Duodenal mucosa (tissue), 2 donors: ENCODE results near the gene NELFCD.

Experiments
- H3K27ac ChIP-seq: one replicate; pipeline ENCODE4 v1.7.0; 2013; ENCODE audit warnings: low read depth, low read length
- H3K27me3 ChIP-seq, 2 donors: one replicate each; pipeline ENCODE4 v1.7.0; 2013; ENCODE audit warnings: low read length in 2 of 2, control low read depth in 1 of 2; ENCODE audit not compliant: insufficient read depth in 2 of 2, control insufficient read depth in 1 of 2
- H3K36me3 ChIP-seq, 2 donors: one replicate each; pipeline ENCODE4 v1.7.0; 2013; ENCODE audit warnings: low read length in 2 of 2, control low read depth in 1 of 2; ENCODE audit not compliant: insufficient read depth in 2 of 2, control insufficient read depth in 1 of 2
- H3K4me1 ChIP-seq, 2 donors: one replicate each; pipeline ENCODE4 v1.7.0; 2013; ENCODE audit warnings: low read length in 2 of 2, control low read depth in 1 of 2; ENCODE audit not compliant: insufficient read depth in 2 of 2, control insufficient read depth in 1 of 2
- H3K4me3 ChIP-seq, 2 donors: one replicate each; pipeline ENCODE4 v1.7.0; 2013; ENCODE audit warnings: low read length in 2 of 2, low read depth in 1 of 2
- H3K9ac ChIP-seq, 2 donors: one replicate each; pipeline ENCODE4 v1.7.0; 2013; ENCODE audit warnings: low read length in 2 of 2, low read depth in 1 of 2
- H3K9me3 ChIP-seq, 2 donors: one replicate each; pipeline ENCODE4 v1.7.0; 2013; ENCODE audit warnings: low read length in 2 of 2, control low read depth in 1 of 2; ENCODE audit not compliant: control insufficient read depth in 1 of 2

Gene NELFCD

GRCh38 chr20:59015411-59015810 lies 34.4 kb downstream of the NELFCD start:
- Histone ChIP-seq H3K27ac (no peak overlapping the region), H3K27me3 (no peaks in the 10 kb centered on the region), H3K4me3 (no peak overlapping the region), H3K9me3 (no peaks in the 10 kb centered on the region), H3K9ac (no peak overlapping the region), H3K4me1 (peaks cover 8 to 14% of the 10 kb centered on the region in 2 donors), H3K36me3 (no peaks in the 10 kb centered on the region)

DNA sequence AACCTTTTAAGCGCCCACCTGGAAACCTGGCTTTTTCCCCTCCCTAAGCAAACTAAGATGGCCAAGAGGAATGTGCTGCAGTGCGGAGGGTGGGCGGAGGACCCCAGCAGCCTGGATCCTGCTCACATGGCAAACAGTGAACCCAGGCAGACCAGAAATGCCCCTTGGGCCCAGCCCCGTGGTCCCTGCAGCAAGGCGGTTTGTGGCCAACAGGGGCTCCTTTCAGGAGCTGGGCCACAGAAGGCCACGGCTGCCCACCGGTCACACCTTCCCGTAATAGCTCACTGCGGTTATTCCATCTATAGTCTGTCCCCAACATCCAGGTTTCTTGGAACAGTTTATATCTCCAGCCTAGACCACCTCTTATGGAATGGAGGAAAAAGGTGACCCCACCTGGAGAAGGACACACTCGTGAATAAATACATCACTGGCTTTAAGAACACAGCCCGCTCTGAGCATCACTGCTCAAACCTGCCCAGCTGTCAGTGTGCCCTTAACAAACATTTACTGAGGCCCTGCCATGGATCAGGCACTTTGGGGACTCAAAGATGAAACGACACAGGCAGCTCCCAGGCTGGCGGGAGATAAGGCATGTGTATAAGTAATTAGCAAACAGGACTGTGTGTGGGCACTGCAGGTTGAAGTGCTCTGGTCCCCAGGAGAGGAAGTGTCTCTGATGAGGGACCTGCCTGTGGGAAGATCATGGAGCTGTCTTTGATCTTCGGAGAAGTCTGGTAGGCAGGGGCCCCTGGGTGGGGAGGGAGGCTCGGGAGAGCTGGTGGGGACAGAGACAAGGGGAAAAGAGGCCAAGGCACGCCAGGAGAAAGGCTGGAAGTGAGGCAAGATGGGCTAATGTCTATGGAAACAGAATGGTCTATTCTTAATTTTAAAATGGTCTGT lies 35.0 kb downstream of the NELFCD start:
- no peak overlapping the region for H3K9ac ChIP-seq
- no peak overlapping the region for H3K27ac ChIP-seq
- no peak overlapping the region for H3K4me3 ChIP-seq
- H3K27me3 ChIP-seq, result no peaks in the 10 kb centered on the region
- no peaks in the 10 kb centered on the region for H3K9me3 ChIP-seq
- peaks cover 2 to 8% of the 10 kb centered on the region in 2 donors for H3K4me1 ChIP-seq
- no peaks in the 10 kb centered on the region for H3K36me3 ChIP-seq

- Histone ChIP-seq H3K4me1 (peaks cover 0 to 4% of the 10 kb centered on the region in 2 donors), H3K27ac (no peak overlapping the region), H3K4me3 (no peak overlapping the region), H3K27me3 (no peaks in the 10 kb centered on the region), H3K9ac (peak overlapping the region in 1 of 2 donors; percentile 5), H3K9me3 (no peaks in the 10 kb centered on the region), H3K36me3 (no peaks in the 10 kb centered on the region)
Observed at GRCh38 chr20:59016795-59017492, 35.9 kb downstream of the NELFCD start.

DNA sequence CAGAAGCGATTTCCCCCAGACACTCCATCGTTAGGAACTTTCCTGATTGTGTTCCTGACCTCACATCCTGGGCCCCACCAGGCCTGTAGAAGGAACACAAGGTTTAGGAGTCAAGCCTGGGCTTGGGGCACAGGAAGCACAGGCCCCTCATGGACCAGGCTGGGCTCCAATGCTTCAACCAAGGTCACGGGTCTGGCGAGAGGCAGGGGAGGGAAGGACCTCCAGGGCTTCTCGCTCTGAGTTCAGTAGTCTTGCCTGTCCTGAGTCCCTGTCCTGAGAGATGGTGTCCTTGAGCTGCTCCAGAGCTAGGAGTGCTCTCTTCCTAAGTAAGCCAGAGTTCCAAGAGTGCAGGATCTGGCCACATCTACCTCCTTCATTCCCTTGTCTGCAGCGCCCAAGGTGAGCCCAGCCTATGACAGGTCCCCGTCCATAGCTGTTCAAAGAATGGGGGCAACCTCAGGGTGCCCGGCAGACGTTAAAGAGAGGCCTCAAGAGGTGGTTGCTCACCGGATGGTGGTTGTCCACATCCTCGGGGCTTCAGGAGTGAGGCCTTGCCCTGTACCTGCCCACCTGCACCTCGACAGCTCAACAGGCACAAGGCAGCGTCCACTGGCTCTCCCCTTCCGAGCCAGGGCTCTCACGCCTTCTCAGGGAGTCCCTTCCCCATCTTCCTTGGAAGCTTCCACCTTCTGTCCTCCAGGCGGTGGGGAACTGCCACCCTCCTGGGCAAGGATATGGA lies 36.6 kb downstream of the NELFCD start:
- H3K27me3 ChIP-seq, result no peaks in the 10 kb centered on the region
- no peak overlapping the region for H3K4me3 ChIP-seq
- H3K36me3 ChIP-seq, result peaks cover 0 to 4% of the 10 kb centered on the region in 2 donors
- peaks cover 0 to 4% of the 10 kb centered on the region in 2 donors for H3K4me1 ChIP-seq
- H3K27ac ChIP-seq, result no peak overlapping the region
- peak overlapping the region in 1 of 2 donors; percentile 5 for H3K9ac ChIP-seq
- H3K9me3 ChIP-seq, result no peaks in the 10 kb centered on the region

DNA sequence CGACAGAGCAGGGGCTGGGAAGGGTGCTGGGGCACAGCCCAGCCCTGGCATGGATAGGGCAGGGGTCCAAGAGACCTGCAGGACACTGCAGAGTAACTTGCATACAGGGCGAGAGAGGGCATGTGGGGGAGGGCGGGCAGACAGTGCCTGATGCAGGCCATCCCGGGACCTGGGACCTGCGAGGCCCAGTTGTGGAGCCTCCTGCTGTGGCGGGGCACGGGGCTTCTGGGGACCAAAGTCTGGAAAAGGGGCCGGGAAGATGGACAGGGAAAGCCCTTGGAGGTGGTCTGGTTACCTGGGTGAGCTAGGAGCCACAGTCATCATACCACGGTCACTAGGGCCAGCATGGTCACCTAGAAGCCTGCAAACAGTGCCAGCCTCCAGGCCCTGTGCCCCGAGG lies 37.8 kb downstream of the NELFCD start:
- Histone ChIP-seq H3K9me3 (no peaks in the 10 kb centered on the region), H3K9ac (no peak overlapping the region), H3K4me1 (peaks cover 0 to 4% of the 10 kb centered on the region in 2 donors), H3K36me3 (peaks cover 2 to 16% of the 10 kb centered on the region in 2 donors), H3K4me3 (no peak overlapping the region), H3K27me3 (no peaks in the 10 kb centered on the region), H3K27ac (no peak overlapping the region)

DNA sequence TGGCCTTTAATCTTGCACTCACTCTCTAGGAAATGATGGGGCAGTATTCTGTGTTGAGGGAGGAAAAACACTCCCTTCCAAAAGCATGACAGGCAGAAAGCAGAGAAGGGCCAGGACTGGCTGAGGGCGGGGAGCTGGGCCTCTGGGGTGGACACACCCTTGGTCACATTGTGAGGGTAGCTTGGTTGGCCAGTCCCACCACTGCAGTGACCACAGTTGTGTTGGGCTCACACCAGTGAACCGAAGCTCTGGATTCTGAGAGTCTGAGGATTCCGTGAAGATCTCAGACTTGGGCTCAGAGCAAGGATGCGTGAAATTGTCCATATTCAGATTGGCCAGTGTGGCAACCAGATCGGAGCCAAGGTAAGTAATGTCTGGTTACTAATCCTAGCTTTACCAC lies 38.2 kb downstream of the NELFCD start, which contains the start of gene TUBB1:
Gene TUBB1, plus strand, starts transcription at position 213 of the 400 bp plus-strand sequence. Its CDS starts 94 bp downstream, at position 307.
- Histone ChIP-seq H3K4me3 (no peak within 1 kb of the TSS), H3K36me3 (peaks cover 6 to 20% of the 10 kb centered on the region in 2 donors), H3K27ac (no peak within 1 kb of the TSS), H3K4me1 (peaks cover 0 to 4% of the 10 kb centered on the region in 2 donors), H3K9me3 (no peaks in the 10 kb centered on the region), H3K9ac (no peak within 1 kb of the TSS), H3K27me3 (no peaks in the 10 kb centered on the region)

GRCh38 chr20:59020938-59021551 lies 40.0 kb downstream of the NELFCD start:
- H3K27ac ChIP-seq, result no peak overlapping the region
- H3K36me3 ChIP-seq, result peaks cover 20 to 38% of the 10 kb centered on the region in 2 donors
- no peaks in the 10 kb centered on the region for H3K27me3 ChIP-seq
- no peaks in the 10 kb centered on the region for H3K9me3 ChIP-seq
- no peak overlapping the region for H3K4me3 ChIP-seq
- H3K4me1 ChIP-seq, result peaks cover 0 to 4% of the 10 kb centered on the region in 2 donors
- H3K9ac ChIP-seq, result no peak overlapping the region

DNA sequence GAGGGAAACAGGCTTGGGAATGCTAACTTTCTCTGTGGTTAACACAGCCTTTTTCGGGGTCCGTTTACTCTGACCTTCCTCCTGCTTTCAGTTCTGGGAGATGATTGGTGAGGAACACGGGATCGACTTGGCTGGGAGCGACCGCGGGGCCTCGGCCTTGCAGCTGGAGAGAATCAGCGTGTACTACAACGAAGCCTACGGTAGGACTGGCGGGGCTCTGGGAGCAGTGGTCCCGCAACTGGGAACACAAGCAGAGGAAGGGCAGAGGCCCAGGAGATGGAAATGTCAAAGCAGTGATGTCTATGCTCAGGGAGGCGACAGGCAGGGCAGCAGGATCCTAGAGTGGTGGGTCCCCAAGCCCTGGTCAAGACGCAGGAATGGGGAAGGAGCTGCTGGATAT lies 41.7 kb downstream of the NELFCD start:
- Histone ChIP-seq H3K36me3 (peaks cover 20 to 55% of the 10 kb centered on the region in 2 donors), H3K9me3 (no peaks in the 10 kb centered on the region), H3K27me3 (no peaks in the 10 kb centered on the region), H3K9ac (no peak overlapping the region), H3K4me3 (no peak overlapping the region), H3K4me1 (peaks cover 0 to 4% of the 10 kb centered on the region in 2 donors), H3K27ac (no peak overlapping the region)

- Histone ChIP-seq H3K9ac (no peak overlapping the region), H3K9me3 (no peaks in the 10 kb centered on the region), H3K27me3 (no peaks in the 10 kb centered on the region), H3K4me3 (no peak overlapping the region), H3K27ac (no peak overlapping the region), H3K4me1 (peaks cover 1 to 12% of the 10 kb centered on the region in 2 donors), H3K36me3 (peaks cover 24 to 62% of the 10 kb centered on the region in 2 donors)
Observed at GRCh38 chr20:59023616-59024015, 42.6 kb downstream of the NELFCD start.
